HG02763 (cell line): Measurements from ENCODE around the gene TMEM38A.

Experiments used
- ATAC-seq: cut with Tn5 transposase; IDR thresholded peaks from one replicate; pipeline ENCODE4 v1.9.1; 2021; ENCODE audit warnings: mild to moderate bottlenecking, moderate library complexity; ENCODE audit not compliant: unreplicated experiment

TMEM38A gene

GRCh38 chr19:16739546-16739945 lies 78.6 kb downstream of the TMEM38A start:
- ATAC-seq = no peak
